CD4-positive, alpha-beta T cell treated with Interleukin-2 at 100 ng/mL for 4 hours (primary cell): ENCODE measurements around the gene SMARCE1.

Source experiments
- DNase-seq: peaks from one replicate; pipeline ENCODE4 v3.0.0-alpha.2; 2020; ENCODE audit warnings: low spot score

SMARCE1 gene

GRCh38 chr17:40647624-40648383, at the start of gene SMARCE1:
Gene SMARCE1, minus strand, starts transcription at chr17:40647818. Its CDS starts 2,016 bp downstream, at chr17:40645802.
- peak; percentile 79 for DNase-seq

- no peak for DNase-seq
These were observed 49.7 kb upstream of the SMARCE1 start for GRCh38 chr17:40697297-40697696.

GRCh38 chr17:40696651-40697072, 49.0 kb upstream of the SMARCE1 start:
- no peak for DNase-seq

GRCh38 chr17:40695874-40696472, 48.4 kb upstream of the SMARCE1 start:
- DNase-seq, result no peak

- DNase-seq, result no peak
These were observed 47.0 kb upstream of the SMARCE1 start for GRCh38 chr17:40694584-40694983.

GRCh38 chr17:40687106-40687505, 39.5 kb upstream of the SMARCE1 start:
- no peak for DNase-seq

- no peak for DNase-seq
These were observed 38.6 kb upstream of the SMARCE1 start for GRCh38 chr17:40686192-40686591.

GRCh38 chr17:40680998-40681397, 33.4 kb upstream of the SMARCE1 start:
- no peak for DNase-seq

GRCh38 chr17:40679523-40679907, 31.9 kb upstream of the SMARCE1 start:
- no peak for DNase-seq

- no peak for DNase-seq
These were observed 31.4 kb upstream of the SMARCE1 start for GRCh38 chr17:40678902-40679522.

GRCh38 chr17:40675905-40676304, 28.3 kb upstream of the SMARCE1 start:
- DNase-seq, result no peak

GRCh38 chr17:40672654-40673053, 25.0 kb upstream of the SMARCE1 start:
- DNase-seq, result no peak

- DNase-seq, result no peak
These were observed 23.7 kb upstream of the SMARCE1 start for GRCh38 chr17:40671282-40671681.

- DNase-seq, result no peak
These were observed 18.7 kb upstream of the SMARCE1 start for GRCh38 chr17:40666331-40666730.

- no peak for DNase-seq
These were observed 17.1 kb upstream of the SMARCE1 start, which contains the start of gene KRT222 for GRCh38 chr17:40664582-40665333. Gene KRT222, minus strand, starts transcription at chr17:40665177. Its CDS starts 78 bp downstream, at chr17:40665099.

- no peak for DNase-seq
These were observed 15.6 kb upstream of the SMARCE1 start for GRCh38 chr17:40663252-40663651.

GRCh38 chr17:40659911-40660310, 12.3 kb upstream of the SMARCE1 start:
- no peak for DNase-seq

- DNase-seq, result no peak
These were observed 10.8 kb upstream of the SMARCE1 start for GRCh38 chr17:40658396-40658795.

GRCh38 chr17:40651939-40652338, 4.3 kb upstream of the SMARCE1 start:
- no peak for DNase-seq

- DNase-seq, result no peak
These were observed 858 bp upstream of the SMARCE1 start for GRCh38 chr17:40648384-40648968.

GRCh38 chr17:40646791-40647623, 611 bp downstream of the SMARCE1 start:
- DNase-seq, result peak; percentile 42
